Caco-2 (cell line): ENCODE measurements around the gene ST6GALNAC2. TPM values are rescaled to one million over a fixed set of nuclear protein-coding genes. Genes with fewer than 3 reads are reported as not detected.

ENCODE experiments used
- BruUV-seq: library from RNA; stranded (reverse); fragments of 400-500 nt; replicated peaks from 2 replicates; lab custom pipeline; 2021; lab: Mats Ljungman, UMichigan
- CTCF ChIA-PET: fragments of 300-600 bp; sonication (Branson Sonifier 250); formaldehyde crosslinking; loops from one replicate; lab custom pipeline; 2022; ENCODE audit warnings: antibody characterized with exemption; lab: Charles Lee
- POLR2A ChIA-PET: fragments of 300-600 bp; sonication (Branson Sonifier 250); formaldehyde crosslinking; loops from one replicate; lab custom pipeline; 2022; ENCODE audit warnings: antibody characterized with exemption; lab: Charles Lee
- DNase-seq, 2 experiments: peaks; one replicate each; pipeline versions ENCODE4 v3.0.0 to v3.0.0-alpha.2; 2020 to 2022
- H3K27me3 ChIP-seq: replicated peaks from 2 replicates; pipeline ENCODE4 v1.6.0; 2011; ENCODE audit warnings: low read length; ENCODE audit not compliant: control insufficient read depth, insufficient read depth
- H3K36me3 ChIP-seq: 2 replicates; pipeline ENCODE4 v1.5.1; 2011; ENCODE audit warnings: low read length; ENCODE audit not compliant: control insufficient read depth, insufficient read depth
- H3K4me1 ChIP-seq: fragments of 250-450 bp; sonication (Bioruptor Pico); 2 replicates; pipeline ENCODE4 v1.5.1; 2020; ENCODE audit warnings: mild to moderate bottlenecking
- H3K4me3 ChIP-seq: 2 replicates; pipeline ENCODE4 v1.5.1; 2011; ENCODE audit warnings: low read depth, mild to moderate bottlenecking, control low read depth, low read length
- H3K9me3 ChIP-seq: fragments of 250-450 bp; sonication (Bioruptor Pico); 2 replicates; pipeline ENCODE4 v1.5.1; 2020; ENCODE audit warnings: mild to moderate bottlenecking, moderate library complexity
- H3K27ac Mint-ChIP-seq: one replicate; pipeline ENCODE4 v1.8.0; 2022; ENCODE audit warnings: mixed read lengths; ENCODE audit not compliant: unreplicated experiment
- H3K27me3 Mint-ChIP-seq: one replicate; pipeline ENCODE4 v1.8.0; 2022; ENCODE audit warnings: mixed read lengths; ENCODE audit not compliant: insufficient read depth, unreplicated experiment
- H3K36me3 Mint-ChIP-seq: one replicate; pipeline ENCODE4 v1.8.0; 2022; ENCODE audit warnings: mild to moderate bottlenecking, mixed read lengths; ENCODE audit not compliant: insufficient read depth, unreplicated experiment
- H3K4me1 Mint-ChIP-seq: one replicate; pipeline ENCODE4 v1.8.0; 2022; ENCODE audit warnings: low read depth, mixed read lengths; ENCODE audit not compliant: unreplicated experiment
- H3K4me3 Mint-ChIP-seq: one replicate; pipeline ENCODE4 v1.8.0; 2022; ENCODE audit warnings: mild to moderate bottlenecking, moderate library complexity, mixed read lengths; ENCODE audit not compliant: unreplicated experiment
- H3K9me3 Mint-ChIP-seq: one replicate; pipeline ENCODE4 v1.8.0; 2022; ENCODE audit warnings: mixed read lengths; ENCODE audit not compliant: unreplicated experiment
- CTCF ChIP-seq, 2 experiments: fragments of 200-600 bp in 1 of 2; IDR thresholded peaks; 1 replicate in 1 of 2; 2 replicates in 1 of 2; pipeline versions ENCODE4 v1.5.1 to v1.8.0; 2011 to 2022; ENCODE audit warnings: antibody characterized with exemption in 1 of 2, control low read depth in 1 of 2, inconsistent platforms in 1 of 2, low read depth in 1 of 2, low read length in 1 of 2, mild to moderate bottlenecking in 1 of 2, moderate library complexity in 1 of 2; ENCODE audit not compliant: insufficient read depth in 1 of 2, severe bottlenecking in 1 of 2, unreplicated experiment in 1 of 2
- intact Hi-C: fragments of 100-400 bp; cut with micrococcal nuclease; formaldehyde crosslinking; loops from one replicate; pipeline ENCODE4 v1.10.0; 2022; ENCODE audit not compliant: unreplicated experiment
- total RNA-seq: library from RNA; stranded (reverse); gene quantifications from 2 replicates; pipeline ENCODE4 v1.2.3, GENCODE V29; 2022

ST6GALNAC2 gene
- total RNA-seq, 1 experiment from 2014 or later = 0.77 TPM

- Histone ChIP-seq H3K4me3 (no peak overlapping the region), H3K9me3 (no peaks in the 10 kb centered on the region), H3K27me3 (no peaks in the 10 kb centered on the region), H3K4me1 (no peaks in the 10 kb centered on the region), H3K36me3 (no peaks in the 10 kb centered on the region)
- peak; percentile 80 to 82 for TF ChIP-seq CTCF (IDR thresholded peaks at IDR 0.05; ENCODE audit: insufficient read depth in 1 of 2, low read depth in 1 of 2, low read length in 1 of 2, severe bottlenecking in 1 of 2, unreplicated experiment in 1 of 2)
- BruUV-seq = no TSS peak
- H3K27ac Mint-ChIP-seq = no peak overlapping the region
- intact Hi-C loops = loop anchor here (1.0 to 5.0 kb wide), 3 partner anchors 24 to 81 kb away; no protein-coding TSS in a partner anchor
- H3K9me3 Mint-ChIP-seq = no peaks in the 10 kb centered on the region
- peaks cover 5% of the 10 kb centered on the region for H3K4me1 Mint-ChIP-seq
- H3K4me3 Mint-ChIP-seq = no peak overlapping the region
- no peaks in the 10 kb centered on the region for H3K27me3 Mint-ChIP-seq
- ChIA-PET POLR2A (no interaction called here), CTCF (interaction anchor here (0.9 to 1.8 kb wide), 3 partner anchors 24 to 134 kb away, joined by 3 to 5 read pairs (median 3); no protein-coding TSS in a partner anchor)
- no peaks in the 10 kb centered on the region for H3K36me3 Mint-ChIP-seq
- peak in 1 of 2 experiments; percentile 80 for DNase-seq
Measured at GRCh38 chr17:76547183-76547641, 38.4 kb downstream of the ST6GALNAC2 start.

- Mint-ChIP-seq H3K27ac (no peak overlapping the region), H3K4me1 (peaks cover 5% of the 10 kb centered on the region), H3K9me3 (no peaks in the 10 kb centered on the region), H3K27me3 (no peaks in the 10 kb centered on the region), H3K36me3 (no peaks in the 10 kb centered on the region), H3K4me3 (no peak overlapping the region)
- Histone ChIP-seq H3K4me1 (no peaks in the 10 kb centered on the region), H3K36me3 (no peaks in the 10 kb centered on the region), H3K4me3 (no peak overlapping the region), H3K9me3 (no peaks in the 10 kb centered on the region), H3K27me3 (no peaks in the 10 kb centered on the region)
- no TSS peak for BruUV-seq
- DNase-seq = no peak
- ChIA-PET POLR2A (no interaction called here), CTCF (interaction anchor here (0.9 to 1.8 kb wide), 3 partner anchors 23 to 135 kb away, joined by 3 to 5 read pairs (median 3); no protein-coding TSS in a partner anchor)
- TF ChIP-seq CTCF (IDR thresholded peaks at IDR 0.05; ENCODE audit: insufficient read depth in 1 of 2, low read depth in 1 of 2, low read length in 1 of 2, severe bottlenecking in 1 of 2, unreplicated experiment in 1 of 2) = no peak
- intact Hi-C loops = loop anchor here (1.0 to 5.0 kb wide), 3 partner anchors 23 to 80 kb away; no protein-coding TSS in a partner anchor
Measured at GRCh38 chr17:76546556-76547182, 39.0 kb downstream of the ST6GALNAC2 start.

GRCh38 chr17:76545918-76546555, 39.6 kb downstream of the ST6GALNAC2 start:
- ChIA-PET POLR2A (interaction anchor here (0.5 kb wide), 1 partner anchor 30 kb away, joined by 7 read pairs; no protein-coding TSS in a partner anchor), CTCF (interaction anchor here (0.7 to 1.8 kb wide), 3 partner anchors 23 to 135 kb away, joined by 3 to 5 read pairs (median 3); no protein-coding TSS in a partner anchor)
- Histone ChIP-seq H3K4me3 (no peak overlapping the region), H3K9me3 (no peaks in the 10 kb centered on the region), H3K36me3 (no peaks in the 10 kb centered on the region), H3K27me3 (no peaks in the 10 kb centered on the region), H3K4me1 (peaks cover 3% of the 10 kb centered on the region)
- no peak for DNase-seq
- intact Hi-C loops = loop anchor here (5.0 kb wide), 1 partner anchor 39 kb away; no protein-coding TSS in a partner anchor
- peaks cover 5% of the 10 kb centered on the region for H3K4me1 Mint-ChIP-seq
- H3K27ac Mint-ChIP-seq = no peak overlapping the region
- peaks cover under 1% of the 10 kb centered on the region for H3K36me3 Mint-ChIP-seq
- no peaks in the 10 kb centered on the region for H3K9me3 Mint-ChIP-seq
- BruUV-seq = no TSS peak
- no peak for TF ChIP-seq CTCF (IDR thresholded peaks at IDR 0.05; ENCODE audit: insufficient read depth in 1 of 2, low read depth in 1 of 2, low read length in 1 of 2, severe bottlenecking in 1 of 2, unreplicated experiment in 1 of 2)
- no peaks in the 10 kb centered on the region for H3K27me3 Mint-ChIP-seq
- H3K4me3 Mint-ChIP-seq = no peak overlapping the region
